Right renal cortex interstitium (tissue), 3 donors: ENCODE measurements around the gene PTPRM. TPM values are rescaled to one million over a fixed set of nuclear protein-coding genes. Genes with fewer than 3 reads are reported as not detected.
"Not testable (repeated sequence)": the region's sequence is repeated elsewhere in the genome, so short reads cannot be mapped to it uniquely, and the experiment has no call there.

Source experiments
- DNase-seq, 3 donors: peaks; one replicate each; pipeline ENCODE4 v3.0.0-alpha.2; 2013; ENCODE audit warnings: low read depth in 3 of 3, low spot score in 2 of 3
- polyA plus RNA-seq, 3 donors: library from polyadenylated mRNA; unstranded; fragments of 120-200 nt; gene quantifications; one replicate each; pipeline ENCODE4 v1.2.1, GENCODE V29; 2013; ENCODE audit not compliant: insufficient read length in 3 of 3

The PTPRM gene
- polyA plus RNA-seq, 3 donors: 83.9 to 114 (median 101) TPM

- no peak for DNase-seq
Observed at GRCh38 chr18:7721532-7721931, 154.4 kb downstream of the PTPRM start.

- DNase-seq: no peak
Observed at GRCh38 chr18:7722955-7723354, 155.8 kb downstream of the PTPRM start.

GRCh38 chr18:7723558-7723957 is 156.4 kb downstream of the PTPRM start:
- DNase-seq: no peak

GRCh38 chr18:7725473-7725872 is 158.4 kb downstream of the PTPRM start:
- DNase-seq: no peak

GRCh38 chr18:7725897-7726296 is 158.8 kb downstream of the PTPRM start:
- no peak for DNase-seq

- no peak for DNase-seq
Observed at GRCh38 chr18:7726522-7726921, 159.4 kb downstream of the PTPRM start.

GRCh38 chr18:7727361-7728076 is 160.4 kb downstream of the PTPRM start:
- no peak for DNase-seq

GRCh38 chr18:7728297-7728696 is 161.2 kb downstream of the PTPRM start:
- no peak for DNase-seq

GRCh38 chr18:7729868-7730267 is 162.8 kb downstream of the PTPRM start:
- DNase-seq: no peak

- DNase-seq: no peak
Observed at GRCh38 chr18:7730682-7731081, 163.6 kb downstream of the PTPRM start.

- DNase-seq: no peak
Observed at GRCh38 chr18:7733642-7734041, 166.5 kb downstream of the PTPRM start.

- DNase-seq: no peak
Observed at GRCh38 chr18:7735196-7735595, 168.1 kb downstream of the PTPRM start.

- DNase-seq: no peak
Observed at GRCh38 chr18:7735626-7736175, 168.6 kb downstream of the PTPRM start.

- not testable (repeated sequence) for DNase-seq
Observed at GRCh38 chr18:7736526-7736925, 169.4 kb downstream of the PTPRM start.

- DNase-seq: no peak
Observed at GRCh38 chr18:7737550-7737949, 170.4 kb downstream of the PTPRM start.

GRCh38 chr18:7740821-7741220 is 173.7 kb downstream of the PTPRM start:
- DNase-seq: no peak

- no peak for DNase-seq
Observed at GRCh38 chr18:7741640-7742039, 174.5 kb downstream of the PTPRM start.

- no peak for DNase-seq
Observed at GRCh38 chr18:7742224-7742623, 175.1 kb downstream of the PTPRM start.

- DNase-seq: no peak
Observed at GRCh38 chr18:7743256-7743655, 176.1 kb downstream of the PTPRM start.

GRCh38 chr18:7746106-7746505 is 179.0 kb downstream of the PTPRM start:
- DNase-seq: no peak

- no peak for DNase-seq
Observed at GRCh38 chr18:7748251-7749007, 181.3 kb downstream of the PTPRM start.

- no peak for DNase-seq
Observed at GRCh38 chr18:7749008-7749405, 181.9 kb downstream of the PTPRM start.
